Calu3 (cell line): ENCODE results near the gene KLHL2. TPM values are rescaled to one million over a fixed set of nuclear protein-coding genes. Genes with fewer than 3 reads are reported as not detected.
"Not testable (repeated sequence)": the region's sequence is repeated elsewhere in the genome, so short reads cannot be mapped to it uniquely, and the experiment has no call there.

ENCODE experiments used
- BruUV-seq: library from RNA; stranded (reverse); fragments of 400-500 nt; replicated peaks from 2 replicates; lab custom pipeline; 2021; lab: Mats Ljungman, UMichigan
- CTCF ChIA-PET: fragments of 300-600 bp; sonication (Branson Sonifier 250); formaldehyde crosslinking; loops from one replicate; lab custom pipeline; 2022; ENCODE audit warnings: antibody characterized with exemption; lab: Charles Lee
- DNase-seq: peaks from one replicate; pipeline ENCODE4 v3.0.0; 2022
- H3K27ac Mint-ChIP-seq: one replicate; pipeline ENCODE4 v1.8.0; 2022; ENCODE audit warnings: mixed read lengths; ENCODE audit not compliant: unreplicated experiment
- H3K27me3 Mint-ChIP-seq: one replicate; pipeline ENCODE4 v1.8.0; 2022; ENCODE audit warnings: mixed read lengths; ENCODE audit not compliant: unreplicated experiment
- H3K36me3 Mint-ChIP-seq: one replicate; pipeline ENCODE4 v1.8.0; 2022; ENCODE audit warnings: mild to moderate bottlenecking, moderate library complexity, mixed read lengths; ENCODE audit not compliant: insufficient read depth, unreplicated experiment
- H3K4me1 Mint-ChIP-seq: one replicate; pipeline ENCODE4 v1.8.0; 2022; ENCODE audit warnings: mild to moderate bottlenecking, low read depth, mixed read lengths; ENCODE audit not compliant: unreplicated experiment
- H3K4me3 Mint-ChIP-seq: one replicate; pipeline ENCODE4 v1.8.0; 2022; ENCODE audit warnings: mild to moderate bottlenecking, low read depth, moderate library complexity, mixed read lengths; ENCODE audit not compliant: unreplicated experiment
- H3K9me3 Mint-ChIP-seq: one replicate; pipeline ENCODE4 v1.8.0; 2022; ENCODE audit warnings: low read depth, mixed read lengths; ENCODE audit not compliant: unreplicated experiment
- CTCF ChIP-seq: fragments of 200-600 bp; IDR thresholded peaks from one replicate; pipeline ENCODE4 v1.8.0; 2022; ENCODE audit warnings: antibody characterized with exemption; ENCODE audit not compliant: unreplicated experiment
- intact Hi-C: fragments of 100-400 bp; cut with micrococcal nuclease; formaldehyde crosslinking; loops from one replicate; pipeline ENCODE4 v1.10.0; 2022; ENCODE audit not compliant: unreplicated experiment
- total RNA-seq: library from RNA; stranded (reverse); gene quantifications from 2 replicates; pipeline ENCODE4 v1.2.3, GENCODE V29; 2022

Gene KLHL2
- total RNA-seq, 1 experiment from 2014 or later = 12.9 TPM

- H3K36me3 Mint-ChIP-seq, intact Hi-C loops, DNase-seq, H3K9me3 Mint-ChIP-seq, H3K27ac Mint-ChIP-seq, CTCF ChIA-PET, BruUV-seq, H3K27me3 Mint-ChIP-seq, H3K4me1 Mint-ChIP-seq, H3K4me3 Mint-ChIP-seq: not testable (repeated sequence)
Measured at GRCh38 chr4:165273443-165273842, 66.1 kb downstream of the KLHL2 start.

- H3K4me1 Mint-ChIP-seq, intact Hi-C loops, H3K36me3 Mint-ChIP-seq, H3K27me3 Mint-ChIP-seq, H3K27ac Mint-ChIP-seq, BruUV-seq, CTCF ChIA-PET, DNase-seq, H3K4me3 Mint-ChIP-seq, H3K9me3 Mint-ChIP-seq: not testable (repeated sequence)
Measured at GRCh38 chr4:165275357-165275756, 68.0 kb downstream of the KLHL2 start.

GRCh38 chr4:165279531-165279930 lies 72.2 kb downstream of the KLHL2 start:
- BruUV-seq, H3K4me3 Mint-ChIP-seq, H3K9me3 Mint-ChIP-seq, H3K27me3 Mint-ChIP-seq, DNase-seq, H3K4me1 Mint-ChIP-seq, H3K27ac Mint-ChIP-seq, intact Hi-C loops, H3K36me3 Mint-ChIP-seq, CTCF ChIA-PET: not testable (repeated sequence)

GRCh38 chr4:165284697-165285096 lies 77.3 kb downstream of the KLHL2 start:
- intact Hi-C loops, H3K9me3 Mint-ChIP-seq, H3K27me3 Mint-ChIP-seq, H3K36me3 Mint-ChIP-seq, CTCF ChIA-PET, H3K4me3 Mint-ChIP-seq, H3K27ac Mint-ChIP-seq, BruUV-seq, DNase-seq, H3K4me1 Mint-ChIP-seq: not testable (repeated sequence)

- intact Hi-C loops, H3K27ac Mint-ChIP-seq, H3K4me3 Mint-ChIP-seq, H3K4me1 Mint-ChIP-seq, BruUV-seq, DNase-seq, H3K9me3 Mint-ChIP-seq, CTCF ChIA-PET, H3K36me3 Mint-ChIP-seq, H3K27me3 Mint-ChIP-seq: not testable (repeated sequence)
Measured at GRCh38 chr4:165286619-165287340, 79.4 kb downstream of the KLHL2 start.

GRCh38 chr4:165288226-165288625 lies 80.9 kb downstream of the KLHL2 start:
- intact Hi-C loops = no loop called here
- no peak for DNase-seq
- Mint-ChIP-seq H3K27ac (no peak overlapping the region), H3K36me3 (peaks cover 1% of the 10 kb centered on the region), H3K9me3 (no peaks in the 10 kb centered on the region), H3K27me3 (no peaks in the 10 kb centered on the region), H3K4me3 (no peak overlapping the region), H3K4me1 (no peaks in the 10 kb centered on the region)
- no peak for TF ChIP-seq CTCF
- BruUV-seq = no TSS peak
- CTCF ChIA-PET = no interaction called here
